Activated CD4-positive, CD25-positive, alpha-beta regulatory T cell treated with anti-CD3 and anti-CD28 coated beads, Interleukin-2, amount 50 U/mL, for 72 hours (primary cell): ENCODE measurements around the gene A4GALT.
"Not testable (repeated sequence)": the region's sequence is repeated elsewhere in the genome, so short reads cannot be mapped to it uniquely, and the experiment has no call there.

ENCODE experiments used
- DNase-seq: peaks from one replicate; pipeline ENCODE4 v3.0.0; 2021

Gene A4GALT

GRCh38 chr22:42679691-42680090, 41.0 kb downstream of the A4GALT start:
- DNase-seq, result no peak

- no peak for DNase-seq
These were observed 41.8 kb downstream of the A4GALT start for GRCh38 chr22:42678894-42679293.

GRCh38 chr22:42677936-42678335, 42.7 kb downstream of the A4GALT start:
- DNase-seq, result not testable (repeated sequence)

GRCh38 chr22:42676059-42676607, 44.5 kb downstream of the A4GALT start:
- no peak for DNase-seq

GRCh38 chr22:42673898-42674401, 46.7 kb downstream of the A4GALT start:
- no peak for DNase-seq

- DNase-seq, result not testable (repeated sequence)
These were observed 47.6 kb downstream of the A4GALT start for GRCh38 chr22:42673071-42673470.

- DNase-seq, result no peak
These were observed 49.6 kb downstream of the A4GALT start for GRCh38 chr22:42670921-42671709.

GRCh38 chr22:42670046-42670445, 50.6 kb downstream of the A4GALT start:
- DNase-seq, result no peak

- not testable (repeated sequence) for DNase-seq
These were observed 54.3 kb downstream of the A4GALT start for GRCh38 chr22:42666393-42666792.

- no peak for DNase-seq
These were observed 55.5 kb downstream of the A4GALT start for GRCh38 chr22:42664976-42665831.

- peak; percentile 87 for DNase-seq
These were observed 58.5 kb downstream of the A4GALT start for GRCh38 chr22:42661985-42662831.

- DNase-seq, result no peak
These were observed 64.1 kb downstream of the A4GALT start for GRCh38 chr22:42656578-42656977.

- no peak for DNase-seq
These were observed 65.0 kb downstream of the A4GALT start for GRCh38 chr22:42655693-42656092.

- no peak for DNase-seq
These were observed 66.1 kb downstream of the A4GALT start for GRCh38 chr22:42654436-42655073.

GRCh38 chr22:42653999-42654398, 66.7 kb downstream of the A4GALT start:
- no peak for DNase-seq

- DNase-seq, result no peak
These were observed 69.5 kb downstream of the A4GALT start for GRCh38 chr22:42651134-42651533.

GRCh38 chr22:42649246-42650099, 71.2 kb downstream of the A4GALT start, which contains the start of gene CYB5R3:
CYB5R3 (minus strand) TSS chr22:42649392; CDS start chr22:42649315, 77 bp downstream.
- DNase-seq, result peak; percentile 79

- DNase-seq, result no peak
These were observed 72.1 kb downstream of the A4GALT start for GRCh38 chr22:42648368-42649245.

GRCh38 chr22:42648017-42648367, 72.7 kb downstream of the A4GALT start:
- no peak for DNase-seq
